ENCODE measurements around the gene TMEM179.

DNA sequence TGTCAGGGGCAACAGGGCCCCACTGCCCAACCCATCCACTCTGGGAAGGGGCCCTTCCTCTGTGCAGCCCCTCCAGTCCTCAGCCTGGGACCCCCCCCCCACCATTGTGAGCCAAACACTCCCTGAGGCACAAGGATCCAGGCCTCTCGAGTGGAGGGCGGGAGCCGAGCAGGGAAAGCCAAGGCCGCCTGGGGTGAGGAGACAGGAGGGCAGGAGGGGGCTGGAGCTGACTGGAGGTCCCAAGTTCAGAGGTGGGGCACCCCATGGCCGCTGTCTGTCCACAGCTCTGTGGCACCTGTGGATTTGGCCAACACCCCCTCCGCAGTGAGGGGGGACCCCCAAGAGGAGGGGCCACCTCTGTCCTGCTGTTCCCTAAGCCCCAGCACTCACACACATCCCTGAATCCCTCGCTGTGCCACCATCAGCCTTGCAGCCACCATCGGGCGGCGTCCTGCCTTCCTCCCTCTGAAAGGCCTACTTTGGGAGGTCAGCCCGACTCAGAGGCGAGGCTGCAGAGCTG lies 50.4 kb downstream of the TMEM179 start:
- TF ChIP-seq, protein P1, sequence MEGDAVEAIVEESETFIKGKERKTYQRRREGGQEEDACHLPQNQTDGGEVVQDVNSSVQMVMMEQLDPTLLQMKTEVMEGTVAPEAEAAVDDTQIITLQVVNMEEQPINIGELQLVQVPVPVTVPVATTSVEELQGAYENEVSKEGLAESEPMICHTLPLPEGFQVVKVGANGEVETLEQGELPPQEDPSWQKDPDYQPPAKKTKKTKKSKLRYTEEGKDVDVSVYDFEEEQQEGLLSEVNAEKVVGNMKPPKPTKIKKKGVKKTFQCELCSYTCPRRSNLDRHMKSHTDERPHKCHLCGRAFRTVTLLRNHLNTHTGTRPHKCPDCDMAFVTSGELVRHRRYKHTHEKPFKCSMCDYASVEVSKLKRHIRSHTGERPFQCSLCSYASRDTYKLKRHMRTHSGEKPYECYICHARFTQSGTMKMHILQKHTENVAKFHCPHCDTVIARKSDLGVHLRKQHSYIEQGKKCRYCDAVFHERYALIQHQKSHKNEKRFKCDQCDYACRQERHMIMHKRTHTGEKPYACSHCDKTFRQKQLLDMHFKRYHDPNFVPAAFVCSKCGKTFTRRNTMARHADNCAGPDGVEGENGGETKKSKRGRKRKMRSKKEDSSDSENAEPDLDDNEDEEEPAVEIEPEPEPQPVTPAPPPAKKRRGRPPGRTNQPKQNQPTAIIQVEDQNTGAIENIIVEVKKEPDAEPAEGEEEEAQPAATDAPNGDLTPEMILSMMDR (optimal IDR thresholded peaks at IDR 0.05 in 1 of 3, IDR thresholded peaks at IDR 0.05 in 1 of 3, conservative IDR thresholded peaks at IDR 0.05 in 1 of 3; ENCODE audit: extremely low read depth in 1 of 3, insufficient read depth in 2 of 3, low read length in 3 of 3), result no peak
- no peak for TF ChIP-seq EZH2 (IDR thresholded peaks at IDR 0.05; ENCODE audit: low read length)
